Large intestine (tissue), 3 donors: ENCODE measurements around the gene ARRDC3. TPM values are rescaled to one million over a fixed set of nuclear protein-coding genes. Genes with fewer than 3 reads are reported as not detected.
A peak's percentile ranks its signal among the peaks of the same experiment; 100 is the strongest.
"Not testable (repeated sequence)": the region's sequence is repeated elsewhere in the genome, so short reads cannot be mapped to it uniquely, and the experiment has no call there.

ENCODE experiments used
- DNase-seq, 2 donors: peaks; one replicate each; pipeline versions ENCODE4 v3.0.0 to v3.0.0-alpha.2; 2013
- H3K27ac ChIP-seq: one replicate; pipeline ENCODE4 v1.5.1; 2013; ENCODE audit warnings: low read length
- H3K27me3 ChIP-seq: 2 replicates; pipeline ENCODE4 v1.6.1; 2013; ENCODE audit warnings: low read length; ENCODE audit not compliant: control insufficient read depth, insufficient read depth
- H3K36me3 ChIP-seq: 2 replicates; pipeline ENCODE4 v1.6.1; 2013; ENCODE audit warnings: low read length; ENCODE audit not compliant: control insufficient read depth, insufficient read depth
- H3K4me1 ChIP-seq: one replicate; pipeline ENCODE4 v1.6.1; 2013; ENCODE audit warnings: low read length; ENCODE audit not compliant: control insufficient read depth, insufficient read depth
- H3K4me3 ChIP-seq: one replicate; pipeline ENCODE4 v1.5.1; 2013; ENCODE audit warnings: low read length
- H3K9me3 ChIP-seq: one replicate; pipeline ENCODE4 v1.6.1; 2013; ENCODE audit warnings: mild to moderate bottlenecking, low read depth, low read length, moderate library complexity; ENCODE audit not compliant: control insufficient read depth
- WGBS: methylation state at CpG from one replicate; pipeline ENCODE4 v1.1.5; 2013; ENCODE audit warnings: low lambda C conversion rate; ENCODE audit not compliant: insufficient coverage; 5-methylcytosine and 5-hydroxymethylcytosine counted together
- polyA plus RNA-seq: library from polyadenylated mRNA; unstranded; fragments of 120-200 nt; gene quantifications from one replicate; pipeline ENCODE4 v1.2.1, GENCODE V29; 2013

Gene ARRDC3
- polyA plus RNA-seq, 1 donor, result 37.3 TPM

GRCh38 chr5:91385596-91385995, 2.5 kb upstream of the ARRDC3 start:
- DNase-seq, H3K36me3 ChIP-seq, H3K27me3 ChIP-seq, H3K4me3 ChIP-seq, H3K27ac ChIP-seq, H3K9me3 ChIP-seq, H3K4me1 ChIP-seq: not testable (repeated sequence)
- 95% methylated on average over 6 of the region's 11 CpGs for WGBS

- WGBS, result 0% methylated on average over 1 of the region's 6 CpGs
- H3K36me3 ChIP-seq, result no peaks in the 10 kb centered on the region
- no peaks in the 10 kb centered on the region for H3K9me3 ChIP-seq
- peak overlapping the region; percentile 100 for H3K27ac ChIP-seq
- no peaks in the 10 kb centered on the region for H3K27me3 ChIP-seq
- peak overlapping the region; percentile 96 for H3K4me3 ChIP-seq
- H3K4me1 ChIP-seq, result no peaks in the 10 kb centered on the region
- peak; percentile 85 to 86 for DNase-seq
Observed at GRCh38 chr5:91384671-91385430, 1.7 kb upstream of the ARRDC3 start.

GRCh38 chr5:91383956-91384300, 811 bp upstream of the ARRDC3 start:
- no peaks in the 10 kb centered on the region for H3K27me3 ChIP-seq
- no peaks in the 10 kb centered on the region for H3K36me3 ChIP-seq
- peak overlapping the region; percentile 100 for H3K27ac ChIP-seq
- no peaks in the 10 kb centered on the region for H3K9me3 ChIP-seq
- DNase-seq, result no peak
- H3K4me1 ChIP-seq, result no peaks in the 10 kb centered on the region
- peak overlapping the region; percentile 96 for H3K4me3 ChIP-seq
- WGBS, result 0% methylated on average over 1 of the region's 7 CpGs

- WGBS, result 0% methylated on average over 1 of the region's 14 CpGs
Observed at GRCh38 chr5:91382530-91383026, 539 bp downstream of the ARRDC3 start.

GRCh38 chr5:91381774-91382359, 1.2 kb downstream of the ARRDC3 start:
- H3K27me3 ChIP-seq, result no peaks in the 10 kb centered on the region
- 0% methylated on average over 2 of the region's 10 CpGs for WGBS
- DNase-seq, result peak; percentile 89 to 91

More at GRCh38 chr5:91382530-91383026, 539 bp downstream of the ARRDC3 start:
- H3K27me3 ChIP-seq, result no peaks in the 10 kb centered on the region
- H3K36me3 ChIP-seq, result no peaks in the 10 kb centered on the region
- H3K4me3 ChIP-seq, result peak overlapping the region; percentile 96
- H3K4me1 ChIP-seq, result no peaks in the 10 kb centered on the region
- no peaks in the 10 kb centered on the region for H3K9me3 ChIP-seq
- H3K27ac ChIP-seq, result peak overlapping the region; percentile 100
- peak; percentile 16 to 65 for DNase-seq

GRCh38 chr5:91381239-91381773, 1.8 kb downstream of the ARRDC3 start:
- H3K27me3 ChIP-seq, result no peaks in the 10 kb centered on the region
- H3K36me3 ChIP-seq, result peaks cover 3% of the 10 kb centered on the region
- no peaks in the 10 kb centered on the region for H3K9me3 ChIP-seq
- no peaks in the 10 kb centered on the region for H3K4me1 ChIP-seq
- DNase-seq, result no peak
- WGBS, result 0% methylated on average over 2 of the region's 6 CpGs
- peak overlapping the region; percentile 100 for H3K27ac ChIP-seq
- H3K4me3 ChIP-seq, result peak overlapping the region; percentile 96

More at GRCh38 chr5:91381774-91382359, 1.2 kb downstream of the ARRDC3 start:
- H3K9me3 ChIP-seq, result no peaks in the 10 kb centered on the region
- H3K4me1 ChIP-seq, result no peaks in the 10 kb centered on the region
- H3K4me3 ChIP-seq, result peak overlapping the region; percentile 96
- peak overlapping the region; percentile 100 for H3K27ac ChIP-seq
- no peaks in the 10 kb centered on the region for H3K36me3 ChIP-seq

GRCh38 chr5:91380491-91381238, 2.5 kb downstream of the ARRDC3 start:
- Histone ChIP-seq H3K4me3 (peak overlapping the region; percentile 96), H3K9me3 (no peaks in the 10 kb centered on the region), H3K4me1 (no peaks in the 10 kb centered on the region), H3K36me3 (peaks cover 3% of the 10 kb centered on the region), H3K27ac (peak overlapping the region; percentile 100), H3K27me3 (no peaks in the 10 kb centered on the region)
- WGBS, result no CpG with 5 or more reads among the region's 42 CpGs
- peak; percentile 97 to 98 for DNase-seq

- Histone ChIP-seq H3K4me1 (no peaks in the 10 kb centered on the region), H3K9me3 (no peaks in the 10 kb centered on the region), H3K27ac (peak overlapping the region; percentile 100), H3K27me3 (no peaks in the 10 kb centered on the region), H3K36me3 (peaks cover 6% of the 10 kb centered on the region), H3K4me3 (peak overlapping the region; percentile 96)
- peak; percentile 96 to 99 for DNase-seq
- WGBS, result no CpG with 5 or more reads among the region's 65 CpGs
Observed at GRCh38 chr5:91379914-91380490, 3.1 kb downstream of the ARRDC3 start.

GRCh38 chr5:91379246-91379913, 3.7 kb downstream of the ARRDC3 start:
- no peaks in the 10 kb centered on the region for H3K4me1 ChIP-seq
- 0% methylated on average over 4 of the region's 12 CpGs for WGBS

More at GRCh38 chr5:91379246-91379913, 3.7 kb downstream of the ARRDC3 start:
- Histone ChIP-seq H3K4me3 (peak overlapping the region; percentile 80), H3K27me3 (no peaks in the 10 kb centered on the region), H3K36me3 (peaks cover 13% of the 10 kb centered on the region), H3K27ac (peak overlapping the region; percentile 100), H3K9me3 (no peaks in the 10 kb centered on the region)
- no peak for DNase-seq
